Inferior parietal cortex (tissue), 1 donor: ENCODE measurements around the gene NRSN2.

ENCODE experiments used
- DNase-seq: peaks from one replicate; pipeline ENCODE4 v3.0.0-alpha.2; 2016; ENCODE audit errors: extremely low spot score

The NRSN2 gene

GRCh38 chr20:396619-397431, 49.9 kb downstream of the NRSN2 start:
- DNase-seq: no peak

DNA sequence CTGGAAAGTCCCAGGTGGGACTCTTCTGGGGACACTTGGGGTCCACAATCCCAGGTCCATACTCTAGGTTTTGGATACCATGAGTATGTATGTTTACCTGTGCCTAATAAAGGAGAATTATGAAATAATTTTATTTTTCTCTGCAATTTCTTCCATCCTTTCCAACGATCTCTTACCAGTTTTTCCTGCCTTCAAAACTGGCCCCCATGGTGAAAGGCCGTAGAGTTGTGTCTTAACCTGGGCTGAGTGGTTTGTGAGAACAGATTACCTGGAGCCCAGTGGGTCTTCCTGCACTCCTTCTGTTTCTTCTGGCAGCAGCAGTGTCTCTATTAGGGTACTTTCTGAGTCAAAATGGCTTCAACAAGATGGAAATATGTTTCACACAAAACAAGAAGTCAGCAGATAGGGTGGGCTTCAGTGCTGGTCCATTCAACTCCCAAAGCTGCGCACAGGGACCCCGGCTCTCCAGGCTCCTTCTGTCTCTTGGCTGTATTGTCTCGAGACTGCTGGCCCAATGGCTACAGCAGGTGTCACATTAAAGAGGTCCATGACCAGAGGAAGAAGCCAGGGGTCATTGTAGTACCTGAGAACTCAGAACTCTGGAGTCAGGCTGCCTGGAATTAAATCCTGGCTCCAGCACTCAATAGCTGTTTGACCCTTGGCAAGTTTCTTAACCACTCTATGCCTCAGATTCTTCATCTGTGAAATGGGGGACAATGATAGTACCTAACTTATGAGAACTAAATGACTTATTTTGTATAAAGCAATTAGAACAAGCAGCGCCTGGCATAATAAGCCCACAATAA, 50.7 kb downstream of the NRSN2 start:
- DNase-seq: no peak

GRCh38 chr20:399182-399707, 52.3 kb downstream of the NRSN2 start:
- DNase-seq: no peak

DNA sequence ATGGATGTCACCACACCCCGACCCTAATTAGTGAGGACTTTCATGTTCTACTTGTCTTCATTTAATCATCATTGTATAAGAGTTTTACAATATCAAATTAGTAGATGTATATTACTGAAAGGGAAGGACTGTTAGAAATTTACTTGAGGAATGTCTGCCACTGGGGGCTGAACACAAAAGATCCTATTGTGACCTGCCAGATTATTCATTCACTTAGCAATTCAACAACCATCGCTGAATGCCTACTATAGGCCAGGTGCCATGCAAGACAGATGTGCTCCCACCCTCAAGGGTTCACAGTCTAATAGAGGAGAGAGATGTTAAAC, 53.2 kb downstream of the NRSN2 start:
- no peak for DNase-seq

DNA sequence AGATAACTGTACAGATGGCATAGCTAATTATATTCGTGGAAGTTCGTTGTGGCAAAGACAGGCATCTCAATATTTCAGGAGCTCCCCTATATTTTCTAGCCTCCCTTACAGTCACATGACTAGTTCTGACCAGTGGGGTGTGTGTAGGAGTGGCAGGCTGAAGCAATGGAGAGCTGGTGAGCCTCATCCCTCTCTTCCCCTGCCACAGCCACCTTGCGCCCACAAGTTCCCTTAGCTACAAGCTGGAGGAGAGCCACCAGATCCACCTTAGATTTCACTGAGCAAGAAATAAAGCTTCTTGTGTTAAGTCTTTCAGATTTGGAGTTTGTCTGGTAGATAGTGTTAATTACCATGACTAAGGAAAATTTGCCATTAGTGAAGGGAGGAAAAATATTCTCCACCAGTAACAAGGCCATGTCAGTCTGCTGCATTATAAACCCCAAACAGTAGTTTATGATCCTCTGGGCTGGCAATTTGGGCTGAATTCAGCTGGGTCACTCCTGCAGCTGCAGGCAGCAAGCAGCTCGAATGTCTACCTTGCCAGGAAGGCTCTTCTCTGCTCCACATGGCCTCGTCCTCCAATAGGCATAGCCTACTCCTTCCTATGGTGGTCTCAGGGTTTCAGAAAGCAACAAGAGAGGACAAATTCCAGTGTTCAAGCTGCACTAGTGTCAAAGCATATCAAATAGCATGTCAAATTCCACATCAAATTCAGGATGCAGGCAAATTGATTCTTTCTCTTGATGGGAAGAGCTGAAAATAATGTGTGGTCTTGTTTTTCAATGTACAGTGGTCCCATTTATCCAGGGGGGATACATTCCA, 53.8 kb downstream of the NRSN2 start:
- DNase-seq: peak; percentile 55

GRCh38 chr20:401682-402495, 55.0 kb downstream of the NRSN2 start:
- no peak for DNase-seq

GRCh38 chr20:402496-402885, 55.6 kb downstream of the NRSN2 start:
- DNase-seq: no peak

GRCh38 chr20:402898-403581, 56.1 kb downstream of the NRSN2 start:
- no peak for DNase-seq

GRCh38 chr20:403582-403957, 56.7 kb downstream of the NRSN2 start:
- no peak for DNase-seq

- DNase-seq: no peak
These were observed 57.2 kb downstream of the NRSN2 start for GRCh38 chr20:404088-404487.
